GM18858 (cell line): Measurements from ENCODE around the gene PLXND1.

Source experiments
- ATAC-seq: cut with Tn5 transposase; IDR thresholded peaks from one replicate; pipeline ENCODE4 v1.9.1; 2021; ENCODE audit not compliant: unreplicated experiment

The PLXND1 gene

GRCh38 chr3:129586746-129587430 lies 19.6 kb downstream of the PLXND1 start:
- ATAC-seq: no peak

GRCh38 chr3:129585949-129586657 lies 20.4 kb downstream of the PLXND1 start:
- no peak for ATAC-seq

GRCh38 chr3:129584631-129585030 lies 21.8 kb downstream of the PLXND1 start:
- no peak for ATAC-seq

GRCh38 chr3:129583289-129583688 lies 23.2 kb downstream of the PLXND1 start:
- no peak for ATAC-seq

GRCh38 chr3:129582799-129583198 lies 23.7 kb downstream of the PLXND1 start:
- no peak for ATAC-seq

GRCh38 chr3:129581623-129582022 lies 24.9 kb downstream of the PLXND1 start:
- no peak for ATAC-seq

- ATAC-seq: no peak
Observed at GRCh38 chr3:129579991-129580390, 26.5 kb downstream of the PLXND1 start.

- peak; percentile 53 for ATAC-seq
Observed at GRCh38 chr3:129577925-129578786, 28.3 kb downstream of the PLXND1 start.

- ATAC-seq: no peak
Observed at GRCh38 chr3:129577366-129577765, 29.1 kb downstream of the PLXND1 start.

GRCh38 chr3:129576514-129577352 lies 29.7 kb downstream of the PLXND1 start:
- peak; percentile 38 for ATAC-seq

GRCh38 chr3:129575997-129576384 lies 30.5 kb downstream of the PLXND1 start:
- no peak for ATAC-seq

GRCh38 chr3:129575233-129575996 lies 31.1 kb downstream of the PLXND1 start:
- ATAC-seq: no peak

GRCh38 chr3:129574206-129574605 lies 32.3 kb downstream of the PLXND1 start:
- ATAC-seq: no peak

- ATAC-seq: no peak
Observed at GRCh38 chr3:129573493-129573892, 33.0 kb downstream of the PLXND1 start.

GRCh38 chr3:129572603-129573002 lies 33.9 kb downstream of the PLXND1 start:
- ATAC-seq: no peak

- ATAC-seq: no peak
Observed at GRCh38 chr3:129571605-129572547, 34.6 kb downstream of the PLXND1 start.

- ATAC-seq: no peak
Observed at GRCh38 chr3:129569856-129570255, 36.6 kb downstream of the PLXND1 start.

- no peak for ATAC-seq
Observed at GRCh38 chr3:129567939-129568338, 38.5 kb downstream of the PLXND1 start.

GRCh38 chr3:129567176-129567705 lies 39.2 kb downstream of the PLXND1 start:
- ATAC-seq: no peak
